Sigmoid colon (tissue), 7 donors: ENCODE measurements around the gene OGFOD1. TPM values are rescaled to one million over a fixed set of nuclear protein-coding genes. Genes with fewer than 3 reads are reported as not detected.

Experiments used
- DNase-seq: peaks from one replicate; pipeline ENCODE4 v3.0.0-alpha.2; 2019
- H3K27ac ChIP-seq, 4 donors: fragments of 200-600 bp; sonication (generic); one replicate each; pipeline ENCODE4 v1.5.1; 2016 to 2019; ENCODE audit warnings: mild to moderate bottlenecking in 1 of 4
- H3K27me3 ChIP-seq, 3 donors: fragments of 200-600 bp; sonication (generic); one replicate each; pipeline ENCODE4 v1.5.1; 2019; ENCODE audit warnings: mild to moderate bottlenecking in 1 of 3
- H3K36me3 ChIP-seq, 4 donors: fragments of 200-600 bp; sonication (generic); one replicate each; pipeline ENCODE4 v1.5.1; 2016 to 2019
- H3K4me1 ChIP-seq, 4 donors: fragments of 200-600 bp; sonication (generic); one replicate each; pipeline ENCODE4 v1.5.1; 2017 to 2019
- H3K4me3 ChIP-seq, 4 donors: fragments of 200-600 bp; sonication (generic); one replicate each; pipeline ENCODE4 v1.5.1; 2017 to 2019; ENCODE audit warnings: mild to moderate bottlenecking in 2 of 4, moderate library complexity in 1 of 4
- H3K9me3 ChIP-seq, 4 donors: fragments of 200-600 bp in 3 of 4; sonication (generic) in 3 of 4; one replicate each; pipeline versions ENCODE4 v1.5.1 to v1.6.1; 2013 to 2019
- CTCF ChIP-seq, 4 experiments: fragments of 450-650 bp in 3 of 4; fragments of 200-600 bp in 1 of 4; IDR thresholded peaks; one replicate each; pipeline ENCODE4 v1.5.1; 2016 to 2019; ENCODE audit warnings: antibody characterized with exemption in 4 of 4, mild to moderate bottlenecking in 3 of 4, moderate library complexity in 2 of 4
- EP300 ChIP-seq, 4 donors: sonication (generic); formaldehyde crosslinking; IDR thresholded peaks; one replicate each; pipeline ENCODE4 v1.6.1; 2017; ENCODE audit warnings: antibody characterized with exemption in 4 of 4
- POLR2A ChIP-seq, 2 donors: fragments of 450-650 bp; IDR thresholded peaks; one replicate each; pipeline ENCODE4 v1.6.1; 2016; ENCODE audit warnings: antibody characterized with exemption in 2 of 2, mild to moderate bottlenecking in 2 of 2, moderate library complexity in 2 of 2
- POLR2AphosphoS5 ChIP-seq, 4 donors: sonication (generic); formaldehyde crosslinking; IDR thresholded peaks; one replicate each; pipeline ENCODE4 v1.6.1; 2017; ENCODE audit warnings: antibody characterized with exemption in 4 of 4
- WGBS, 2 donors: extraction: QIAGEN DNeasy Blood & Tissue Kit; methylation state at CpG; one replicate each; pipeline ENCODE4 v1.1.7; 2013; 5-methylcytosine and 5-hydroxymethylcytosine counted together
- intact Hi-C: fragments of 100-400 bp; cut with DNase I; formaldehyde crosslinking; loops from one replicate; pipeline ENCODE4 v1.15.1; 2023
- polyA plus RNA-seq, 3 donors: library from polyadenylated mRNA; stranded (reverse); fragments of 200-250 nt; gene quantifications; one replicate each; pipeline ENCODE4 v1.2.3, GENCODE V29; 2013
- total RNA-seq, 4 donors: library from RNA; depleted of rRNA; stranded (reverse); fragments of >200 nt; gene quantifications; one replicate each; pipeline ENCODE4 v1.1.0, GENCODE V29; 2016
- donor health status: healthy with polysubstance abuse.
- donor health status: Bipolar disorder and iron deficiency.
- donor health status: healthy.

Gene OGFOD1
- total and polyA plus RNA-seq, 7 donors, result 6.6 to 34.1 (median 15.8) TPM

- Histone ChIP-seq H3K9me3 (no peaks in the 10 kb centered on the region), H3K36me3 (peaks cover 5 to 33% (median 12%) of the 10 kb centered on the region in 4 donors), H3K4me1 (peaks cover 0 to 39% (median 16%) of the 10 kb centered on the region in 4 donors), H3K27me3 (no peaks in the 10 kb centered on the region), H3K4me3 (no peak overlapping the region), H3K27ac (no peak overlapping the region)
- no peak for TF ChIP-seq POLR2AphosphoS5 (IDR thresholded peaks at IDR 0.05)
- TF ChIP-seq CTCF (IDR thresholded peaks at IDR 0.05), result peak in 3 of 4 experiments; percentile 41 to 63 (median 50)
- intact Hi-C loops, result loop anchor here (1.0 to 2.0 kb wide), 2 partner anchors 87 to 188 kb away; no protein-coding TSS in a partner anchor
- 18 to 60% methylated on average over 3 of the region's 3 CpGs for WGBS, 2 donors
- no peak for DNase-seq
Observed at GRCh38 chr16:56513972-56514371, 62.6 kb downstream of the OGFOD1 start.

GRCh38 chr16:56514845-56515244 lies 63.5 kb downstream of the OGFOD1 start:
- Histone ChIP-seq H3K4me1 (peaks cover 0 to 44% (median 20%) of the 10 kb centered on the region in 4 donors), H3K27ac (no peak overlapping the region), H3K36me3 (peaks cover 0 to 25% (median 4%) of the 10 kb centered on the region in 4 donors), H3K9me3 (no peaks in the 10 kb centered on the region), H3K4me3 (no peak overlapping the region), H3K27me3 (no peaks in the 10 kb centered on the region)
- WGBS, 2 donors, result 82 to 93% methylated on average over 3 of the region's 3 CpGs
- TF ChIP-seq EP300 (IDR thresholded peaks at IDR 0.05) (no peak), POLR2A (IDR thresholded peaks at IDR 0.05) (no peak), CTCF (IDR thresholded peaks at IDR 0.05) (no peak), POLR2AphosphoS5 (IDR thresholded peaks at IDR 0.05) (no peak)
- DNase-seq, result no peak
- intact Hi-C loops, result loop anchor here (2.0 kb wide), 1 partner anchor 86 kb away; no protein-coding TSS in a partner anchor

- no peak overlapping the region for H3K4me3 ChIP-seq
- no peaks in the 10 kb centered on the region for H3K9me3 ChIP-seq
- H3K36me3 ChIP-seq, result peaks cover 0 to 16% (median 0%) of the 10 kb centered on the region in 4 donors
- no peak for DNase-seq
- no peaks in the 10 kb centered on the region for H3K27me3 ChIP-seq
- H3K27ac ChIP-seq, result peak overlapping the region in 2 of 4 donors; percentile 21 to 29
- intact Hi-C loops, result loop anchor here (2.0 kb wide), 1 partner anchor 85 kb away; no protein-coding TSS in a partner anchor
- 82 to 84% methylated on average over 6 of the region's 6 CpGs for WGBS, 2 donors
- TF ChIP-seq POLR2AphosphoS5 (IDR thresholded peaks at IDR 0.05), result no peak
- no peak for TF ChIP-seq EP300 (IDR thresholded peaks at IDR 0.05)
- TF ChIP-seq POLR2A (IDR thresholded peaks at IDR 0.05), result no peak
- no peak for TF ChIP-seq CTCF (IDR thresholded peaks at IDR 0.05)
- peaks cover 0 to 51% (median 24%) of the 10 kb centered on the region in 4 donors for H3K4me1 ChIP-seq
Observed at GRCh38 chr16:56515665-56516064, 64.3 kb downstream of the OGFOD1 start.

GRCh38 chr16:56517206-56517605 lies 65.9 kb downstream of the OGFOD1 start:
- Histone ChIP-seq H3K36me3 (peaks cover 0 to 8% (median 0%) of the 10 kb centered on the region in 4 donors), H3K27ac (peak overlapping the region in 1 of 4 donors; percentile 29), H3K9me3 (no peaks in the 10 kb centered on the region), H3K4me3 (no peak overlapping the region), H3K27me3 (no peaks in the 10 kb centered on the region), H3K4me1 (peaks cover 0 to 51% (median 25%) of the 10 kb centered on the region in 4 donors)
- intact Hi-C loops, result no loop called here
- 94 to 95% methylated on average over 2 of the region's 2 CpGs for WGBS, 2 donors
- no peak for DNase-seq
- no peak for TF ChIP-seq POLR2A (IDR thresholded peaks at IDR 0.05)
- no peak for TF ChIP-seq EP300 (IDR thresholded peaks at IDR 0.05)
- no peak for TF ChIP-seq POLR2AphosphoS5 (IDR thresholded peaks at IDR 0.05)
- TF ChIP-seq CTCF (IDR thresholded peaks at IDR 0.05), result no peak

GRCh38 chr16:56518425-56518824 lies 67.1 kb downstream of the OGFOD1 start:
- TF ChIP-seq EP300 (IDR thresholded peaks at IDR 0.05) (no peak), POLR2A (IDR thresholded peaks at IDR 0.05) (no peak), CTCF (IDR thresholded peaks at IDR 0.05) (no peak), POLR2AphosphoS5 (IDR thresholded peaks at IDR 0.05) (no peak)
- peaks cover 0 to 51% (median 25%) of the 10 kb centered on the region in 4 donors for H3K4me1 ChIP-seq
- peak overlapping the region in 2 of 4 donors; percentile 87 to 95 for H3K27ac ChIP-seq
- H3K36me3 ChIP-seq, result no peaks in the 10 kb centered on the region
- no peak for DNase-seq
- H3K27me3 ChIP-seq, result no peaks in the 10 kb centered on the region
- no peaks in the 10 kb centered on the region for H3K9me3 ChIP-seq
- H3K4me3 ChIP-seq, result peak overlapping the region in 1 of 4 donors; percentile 93
- WGBS, 2 donors, result 54 to 81% methylated on average over 7 of the region's 7 CpGs
- intact Hi-C loops, result no loop called here
